Erythroblast (primary cell): ENCODE results near the gene OPRM1.

Experiments used
- GATA1 ChIP-seq: IDR thresholded peaks from 2 replicates; pipeline ENCODE4 v1.6.1; 2011; ENCODE audit warnings: low read depth, mild to moderate bottlenecking, control low read depth, low read length, moderate library complexity
- POLR2A ChIP-seq: IDR thresholded peaks from 2 replicates; pipeline ENCODE4 v1.6.1; 2011; ENCODE audit warnings: mild to moderate bottlenecking, low read length

DNA sequence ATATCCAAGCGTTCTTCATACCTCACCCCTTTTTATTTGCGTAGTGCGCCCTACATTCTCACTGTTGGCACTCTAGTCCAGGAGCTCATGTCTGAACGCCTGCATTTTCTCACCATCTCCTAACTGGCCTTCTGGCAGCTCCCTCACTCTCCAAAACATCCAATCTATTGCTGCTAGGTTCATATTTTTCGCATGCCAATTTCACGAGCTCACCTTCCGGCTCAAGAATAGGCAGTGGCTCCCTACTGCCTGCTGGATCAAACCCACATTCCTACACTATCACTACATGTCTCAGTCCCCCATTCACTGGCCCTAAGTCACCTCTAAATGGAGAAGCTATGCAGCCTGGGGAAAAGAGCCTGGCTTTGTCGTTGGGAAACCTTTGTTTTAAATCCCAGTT, 202.5 kb downstream of the OPRM1 start:
- TF ChIP-seq POLR2A (no peak), GATA1 (no peak)
